ENCODE results near the gene C6orf62.
"Not testable (repeated sequence)": the region's sequence is repeated elsewhere in the genome, so short reads cannot be mapped to it uniquely, and the experiment has no call there.

The C6orf62 gene

DNA sequence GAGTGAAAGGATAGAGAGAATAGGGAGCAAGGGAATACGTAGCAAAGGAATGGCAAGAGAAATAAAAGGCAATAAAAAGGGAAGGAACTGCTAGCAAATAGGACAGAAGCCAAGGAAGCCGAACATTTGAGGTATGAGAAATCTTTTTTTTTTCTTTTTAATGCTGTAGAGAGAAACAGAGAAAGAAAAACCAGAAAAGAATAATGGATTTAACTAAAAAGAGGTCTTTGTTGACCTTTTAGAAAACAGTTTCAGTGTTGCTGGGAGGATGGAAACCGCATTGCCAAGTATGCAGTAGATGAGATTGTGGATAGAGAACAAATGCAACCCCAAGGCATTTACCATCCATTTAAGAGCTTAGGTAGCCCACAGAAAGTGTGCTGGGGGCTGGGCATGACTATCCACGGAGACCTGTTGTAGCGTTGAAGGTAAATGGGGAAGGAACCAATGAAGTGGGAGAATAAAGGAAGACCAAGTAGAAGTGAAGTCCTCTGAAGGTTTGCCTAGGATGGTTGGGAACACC, 23.3 kb upstream of the C6orf62 start:
- no peak for DNase-seq

DNA sequence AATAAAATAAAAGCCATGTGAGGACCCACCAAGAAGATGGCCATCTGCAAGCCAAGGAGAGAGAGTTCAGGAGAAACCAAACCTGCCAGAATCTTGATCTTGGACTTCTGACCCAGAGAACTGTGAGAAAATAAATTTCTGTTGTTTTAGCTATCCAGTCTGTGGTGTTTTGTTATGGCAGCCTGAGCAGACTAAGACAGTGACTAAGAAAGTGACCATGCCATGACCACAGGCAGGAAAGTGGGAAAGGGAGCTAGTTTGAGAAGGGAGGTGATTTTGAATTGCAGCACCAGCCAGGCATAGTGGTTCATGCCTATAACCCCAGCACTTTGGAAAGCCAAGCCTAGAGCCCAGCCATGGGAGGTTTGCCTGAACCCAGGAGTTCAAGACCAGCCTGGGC, 21.9 kb upstream of the C6orf62 start:
- DNase-seq, result peak; percentile 31

GRCh38 chr6:24738741-24739140, 19.8 kb upstream of the C6orf62 start:
- DNase-seq, result no peak

DNA sequence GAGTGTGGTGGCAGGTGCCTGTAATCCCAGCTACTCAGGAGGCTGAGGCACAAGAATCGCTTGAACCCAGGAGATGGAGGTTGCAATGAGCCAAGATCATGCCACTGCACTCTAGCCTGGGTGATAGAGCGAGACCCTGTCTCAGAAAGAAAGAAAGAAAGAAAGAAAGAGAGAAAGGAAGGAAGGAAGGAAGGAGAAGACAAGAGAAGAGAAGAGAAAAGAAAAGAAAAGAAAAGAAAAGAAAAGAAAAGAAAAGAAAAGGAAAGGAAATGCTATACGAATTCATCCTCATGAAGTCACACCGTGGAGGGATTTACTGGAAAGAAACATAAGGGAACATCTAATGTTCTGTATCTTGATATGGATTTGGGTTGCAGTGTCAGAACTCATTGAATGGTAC, 15.8 kb upstream of the C6orf62 start:
- DNase-seq, result not testable (repeated sequence)

DNA sequence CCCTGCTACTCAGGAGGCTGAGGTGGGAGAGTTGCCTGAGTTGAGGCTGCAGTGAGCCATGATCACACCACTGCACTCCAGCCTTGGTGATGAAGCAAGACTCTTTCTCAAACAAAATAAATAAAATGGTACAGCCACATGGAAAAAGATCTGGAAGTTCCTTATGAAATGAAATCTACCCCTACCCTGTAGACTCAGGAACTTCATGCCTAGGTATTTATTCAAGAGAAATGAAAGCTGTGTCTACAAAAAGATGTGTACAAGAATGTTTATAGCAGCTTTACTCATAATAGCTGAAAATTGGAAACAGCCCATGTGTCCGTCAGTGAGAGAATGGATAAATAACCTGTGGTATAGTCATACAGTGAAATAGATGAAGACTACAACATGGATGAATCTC, 15.2 kb upstream of the C6orf62 start:
- DNase-seq, result no peak

DNA sequence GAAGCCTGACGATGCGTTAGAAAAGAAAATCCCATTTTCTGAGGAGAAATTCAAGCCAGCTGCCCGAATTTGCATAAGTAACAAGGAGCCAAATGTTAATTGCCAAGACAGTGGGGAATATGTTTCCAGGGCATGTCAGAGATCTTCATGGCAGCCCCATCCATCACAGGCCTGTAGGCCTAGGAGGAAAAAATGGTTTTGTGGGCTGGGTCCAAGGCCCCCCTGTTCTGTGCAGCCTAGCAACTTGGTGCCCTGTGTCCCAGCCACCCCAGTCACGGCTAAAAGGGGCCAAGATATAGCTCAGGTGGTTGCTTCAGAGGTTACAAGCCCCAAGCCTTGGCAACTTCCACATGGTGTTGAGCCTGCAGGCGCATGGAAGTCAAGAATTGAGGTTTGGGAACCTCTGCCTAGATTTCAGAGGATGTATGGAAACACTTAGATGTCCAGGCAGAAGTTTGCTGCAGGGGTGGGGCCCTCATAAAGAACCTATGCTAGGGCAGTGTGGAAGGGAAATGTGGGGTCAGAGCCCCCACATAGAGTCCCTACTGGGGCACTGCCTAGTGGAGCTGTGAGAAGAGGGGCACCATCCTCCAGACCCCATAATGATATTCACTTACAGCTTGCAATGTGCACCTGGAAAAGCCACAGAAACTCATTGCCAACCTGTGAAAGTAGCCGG, 12.6 kb upstream of the C6orf62 start:
- not testable (repeated sequence) for DNase-seq

- DNase-seq, result not testable (repeated sequence)
Observed at GRCh38 chr6:24730653-24731052, 11.7 kb upstream of the C6orf62 start.

DNA sequence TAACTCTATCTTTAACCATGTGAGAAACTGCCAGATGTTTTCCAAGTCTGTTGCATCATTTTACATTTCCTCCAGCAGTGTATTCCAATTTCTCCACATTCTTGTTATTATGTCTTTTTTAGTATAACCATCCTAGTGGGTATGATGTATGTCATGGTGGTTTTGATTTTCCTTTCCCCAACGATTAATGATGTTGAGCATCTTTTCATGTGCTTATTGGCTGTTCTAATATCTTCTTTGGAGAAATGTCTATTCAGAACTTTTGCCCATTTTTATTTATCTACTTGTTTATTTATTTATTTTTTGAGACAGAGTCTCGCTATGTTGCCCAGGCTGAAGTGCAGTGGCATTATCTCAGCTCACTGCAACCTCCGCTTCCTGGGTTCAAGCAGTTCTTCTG, 4.3 kb upstream of the C6orf62 start:
- no peak for DNase-seq

GRCh38 chr6:24721461-24722215, 2.7 kb upstream of the C6orf62 start:
- no peak for DNase-seq

- peak; percentile 100 for DNase-seq
Observed at GRCh38 chr6:24720604-24721460, 1.9 kb upstream of the C6orf62 start.

DNA sequence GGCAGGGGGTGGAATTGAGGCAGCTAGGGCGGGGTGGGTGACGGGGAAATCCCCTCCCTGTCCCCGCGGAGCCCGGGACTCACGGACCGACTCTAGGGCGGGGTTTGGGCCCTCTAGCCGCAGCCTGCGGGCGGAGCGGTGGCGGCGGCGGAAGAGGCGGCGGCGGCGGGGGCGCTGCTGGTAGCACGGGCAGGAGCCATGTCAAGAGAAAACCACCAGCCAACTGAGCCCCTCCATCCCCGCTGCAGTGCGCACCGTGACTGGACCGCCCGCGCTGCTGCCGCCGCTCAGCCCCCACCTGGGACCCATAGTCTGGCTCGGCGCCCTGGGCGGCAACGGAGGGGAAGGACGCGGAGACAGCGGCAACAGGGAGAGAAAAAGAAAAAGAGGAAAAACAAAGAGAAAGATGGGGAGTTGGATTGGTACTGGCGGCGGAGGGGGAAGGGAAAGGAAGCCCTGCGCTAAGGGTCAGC, 1.2 kb upstream of the C6orf62 start:
- peak; percentile 51 for DNase-seq

- no peak for DNase-seq
Observed at GRCh38 chr6:24718449-24719124, 367 bp downstream of the C6orf62 start.

GRCh38 chr6:24716602-24717148, 2.3 kb downstream of the C6orf62 start:
- DNase-seq, result not testable (repeated sequence)

- no peak for DNase-seq
Observed at GRCh38 chr6:24710519-24711303, 8.2 kb downstream of the C6orf62 start.

DNA sequence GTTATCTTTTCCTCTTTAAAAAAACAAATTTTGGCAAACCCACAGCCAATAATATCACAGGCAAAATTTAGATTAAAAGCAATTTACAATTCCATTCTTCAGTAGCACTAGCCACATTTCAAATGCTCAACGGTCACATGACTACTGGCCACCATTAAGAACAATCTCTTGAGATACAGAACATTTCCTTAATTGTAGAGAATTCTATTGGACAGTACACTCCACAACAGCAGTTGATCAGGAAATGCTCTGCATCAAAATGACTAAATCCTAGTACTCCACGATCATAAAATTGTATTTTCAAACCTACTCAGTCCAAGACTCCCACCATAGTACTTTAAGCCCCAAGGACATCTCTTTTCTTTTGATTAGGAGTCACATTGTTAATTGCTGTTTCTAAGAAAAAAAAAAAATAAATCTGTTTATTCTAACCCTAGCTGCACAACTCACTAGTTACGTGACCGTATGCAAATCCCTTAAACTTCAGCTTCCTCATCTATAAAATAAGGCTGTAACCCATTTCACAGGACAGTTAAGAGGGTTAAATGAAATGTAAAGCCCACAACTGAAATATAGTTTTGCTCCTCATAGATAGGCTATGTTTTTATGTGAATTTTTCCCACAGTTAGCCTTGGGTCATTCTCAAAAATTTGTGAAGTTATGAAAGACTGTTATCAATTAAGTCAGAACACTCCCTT, 9.8 kb downstream of the C6orf62 start:
- no peak for DNase-seq

- DNase-seq, result no peak
Observed at GRCh38 chr6:24708612-24709011, 10.3 kb downstream of the C6orf62 start.

- no peak for DNase-seq
Observed at GRCh38 chr6:24704468-24704867, 14.5 kb downstream of the C6orf62 start.

GRCh38 chr6:24702720-24703282, 16.2 kb downstream of the C6orf62 start:
- DNase-seq, result no peak

- DNase-seq, result no peak
Observed at GRCh38 chr6:24699521-24700359, 19.2 kb downstream of the C6orf62 start.

All from EL (cell line).